Femur (tissue), 1 donor: Measurements from ENCODE around the gene INTS4.
A peak's percentile ranks its signal among the peaks of the same experiment; 100 is the strongest.
"Not testable (repeated sequence)": the region's sequence is repeated elsewhere in the genome, so short reads cannot be mapped to it uniquely, and the experiment has no call there.

Experiments
- DNase-seq: peaks from one replicate; pipeline ENCODE4 v3.0.0-alpha.2; 2017

The INTS4 gene

GRCh38 chr11:77994434-77995362 lies at the start of gene INTS4:
TSS of gene INTS4 (minus strand) at chr11:77994668. CDS start at chr11:77994643, 25 bp downstream.
- peak; percentile 100 for DNase-seq

- DNase-seq: no peak
These were observed 47.5 kb upstream of the INTS4 start for GRCh38 chr11:78041843-78042440.

- not testable (repeated sequence) for DNase-seq
These were observed 46.9 kb upstream of the INTS4 start for GRCh38 chr11:78041380-78041719.

- no peak for DNase-seq
These were observed 46.4 kb upstream of the INTS4 start for GRCh38 chr11:78040691-78041379.

- peak; percentile 78 for DNase-seq
These were observed 45.6 kb upstream of the INTS4 start for GRCh38 chr11:78039919-78040671.

DNA sequence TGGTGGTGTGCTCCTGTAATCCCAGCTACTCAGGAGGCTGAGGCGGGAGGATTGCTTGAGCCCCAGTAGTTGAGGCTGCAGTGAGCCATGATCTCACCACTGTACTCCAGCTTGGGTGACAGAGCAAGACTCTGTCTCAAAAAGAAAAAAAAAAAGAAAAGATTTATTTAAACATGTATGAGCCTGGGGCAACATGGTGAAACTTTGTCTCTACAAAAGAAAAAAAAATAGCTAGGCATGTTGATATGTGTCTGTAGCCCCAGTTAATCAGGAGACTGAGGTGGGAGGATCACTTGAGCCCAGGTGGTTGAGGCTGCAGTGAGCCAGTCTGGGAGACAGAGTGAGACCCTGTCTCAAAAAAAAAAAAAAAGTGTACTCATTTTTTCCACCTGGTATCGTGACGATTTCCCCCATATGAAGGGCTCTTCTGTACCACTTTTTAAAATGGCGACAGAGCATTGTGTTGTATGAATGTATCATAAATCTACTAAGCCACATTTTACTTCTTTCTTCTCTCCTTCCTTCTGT lies 45.0 kb upstream of the INTS4 start:
- DNase-seq: no peak

GRCh38 chr11:78038697-78039313 lies 44.3 kb upstream of the INTS4 start:
- no peak for DNase-seq

- no peak for DNase-seq
These were observed 43.6 kb upstream of the INTS4 start for GRCh38 chr11:78037825-78038620.

DNA sequence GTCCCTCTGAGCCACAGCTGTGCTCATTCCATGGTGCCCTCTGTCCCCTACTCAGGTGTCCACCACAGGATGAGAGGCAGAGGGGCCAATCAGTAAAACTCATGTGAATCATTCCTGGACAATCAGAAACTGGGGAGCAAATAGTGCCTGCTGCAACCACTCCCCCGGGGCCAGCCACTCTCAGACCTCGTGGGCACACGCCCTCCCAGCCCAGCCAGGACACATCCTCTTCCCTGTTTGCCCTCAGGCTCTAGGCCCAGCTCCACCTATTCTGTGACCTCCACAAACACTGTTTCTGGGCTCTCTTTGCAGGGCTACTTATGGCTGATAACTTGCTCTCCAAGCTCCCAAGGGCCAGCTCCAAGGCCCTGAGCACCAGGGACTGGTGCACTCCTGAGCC lies 42.6 kb upstream of the INTS4 start:
- DNase-seq: no peak

GRCh38 chr11:78036313-78036712 lies 41.8 kb upstream of the INTS4 start:
- no peak for DNase-seq

GRCh38 chr11:78034623-78035022 lies 40.2 kb upstream of the INTS4 start:
- no peak for DNase-seq

GRCh38 chr11:78033040-78033439 lies 38.6 kb upstream of the INTS4 start:
- no peak for DNase-seq

DNA sequence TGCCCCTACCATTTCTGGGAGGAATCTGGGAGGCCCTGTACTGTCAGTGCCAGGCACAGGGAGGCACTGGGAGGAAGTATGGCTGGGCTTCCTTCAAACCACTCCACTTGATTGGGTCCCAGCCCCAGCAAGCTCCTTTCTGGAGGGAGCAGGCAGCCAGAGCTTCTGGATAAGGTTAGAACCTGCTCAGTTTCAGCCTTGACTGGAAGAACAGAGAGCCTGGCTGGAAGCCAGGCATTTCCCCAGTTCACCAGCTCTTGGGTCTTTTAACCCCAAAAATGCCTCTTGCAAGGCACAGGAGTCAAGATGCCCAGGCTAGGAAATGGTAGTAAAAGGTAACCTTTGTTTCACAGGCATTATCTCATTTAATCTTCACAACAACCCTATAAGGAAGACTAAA lies 37.6 kb upstream of the INTS4 start:
- DNase-seq: no peak

DNA sequence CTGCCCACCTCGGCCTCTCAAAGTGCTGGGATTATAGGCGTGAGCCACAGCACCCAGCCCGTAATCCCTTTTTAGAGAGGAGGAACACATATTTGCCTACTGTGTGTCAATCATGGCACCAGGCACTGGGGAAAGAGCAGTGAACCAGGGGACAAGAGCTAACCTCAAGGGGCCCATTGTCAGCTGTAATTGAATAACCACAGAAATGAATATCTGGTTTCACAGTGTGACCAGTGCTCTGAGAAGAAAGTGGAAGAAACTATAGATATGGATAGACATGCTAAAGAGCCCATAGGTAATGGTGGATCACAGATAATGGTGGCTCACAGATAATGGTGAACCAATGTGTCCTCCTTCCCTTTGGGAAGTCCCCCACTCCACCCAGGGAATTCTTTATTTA lies 37.2 kb upstream of the INTS4 start:
- no peak for DNase-seq

DNA sequence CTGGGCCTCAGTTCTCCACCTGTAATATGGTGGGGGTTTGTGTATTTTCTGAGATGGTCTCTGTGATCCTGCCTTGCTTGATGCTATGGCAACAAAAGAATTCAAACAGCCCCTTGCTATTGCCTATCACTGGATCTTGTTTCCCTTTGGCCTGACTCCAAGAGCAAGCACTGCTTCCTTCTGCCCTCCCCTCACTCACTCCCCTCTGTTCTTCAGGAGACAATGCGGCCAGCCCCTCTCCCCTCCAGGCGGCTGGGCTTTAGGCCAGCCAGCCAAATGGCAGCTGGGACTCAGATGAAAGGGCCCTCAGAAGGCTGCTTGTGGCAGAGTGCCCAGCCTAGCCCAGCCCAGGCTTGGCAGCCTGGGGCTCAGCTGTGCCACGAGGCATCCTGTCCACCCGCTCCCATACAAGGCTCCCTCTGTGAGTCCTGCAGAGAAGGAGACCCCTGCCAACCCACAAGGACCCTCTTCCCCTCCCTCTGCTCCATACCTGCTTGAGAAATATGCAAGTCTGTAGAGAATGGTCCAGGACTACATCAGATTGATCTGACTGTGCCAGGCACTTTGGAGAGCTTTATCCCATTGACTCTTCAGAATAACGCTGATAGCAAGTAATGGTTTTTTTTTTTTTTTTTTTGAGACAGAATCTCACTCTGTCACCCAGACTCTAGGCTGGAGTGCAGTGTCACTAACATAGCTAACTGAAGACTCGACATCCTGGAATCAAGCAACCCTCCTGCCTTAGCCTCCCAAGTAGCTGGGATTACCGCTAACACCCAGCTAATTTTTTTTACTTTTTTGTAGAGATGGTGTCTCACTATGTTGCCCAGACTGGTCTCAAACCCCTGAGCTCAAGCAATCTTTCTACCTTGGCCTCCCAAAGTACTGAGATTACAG lies 36.2 kb upstream of the INTS4 start:
- DNase-seq: peak; percentile 91

- not testable (repeated sequence) for DNase-seq
These were observed 34.0 kb upstream of the INTS4 start for GRCh38 chr11:78028423-78028822.

DNA sequence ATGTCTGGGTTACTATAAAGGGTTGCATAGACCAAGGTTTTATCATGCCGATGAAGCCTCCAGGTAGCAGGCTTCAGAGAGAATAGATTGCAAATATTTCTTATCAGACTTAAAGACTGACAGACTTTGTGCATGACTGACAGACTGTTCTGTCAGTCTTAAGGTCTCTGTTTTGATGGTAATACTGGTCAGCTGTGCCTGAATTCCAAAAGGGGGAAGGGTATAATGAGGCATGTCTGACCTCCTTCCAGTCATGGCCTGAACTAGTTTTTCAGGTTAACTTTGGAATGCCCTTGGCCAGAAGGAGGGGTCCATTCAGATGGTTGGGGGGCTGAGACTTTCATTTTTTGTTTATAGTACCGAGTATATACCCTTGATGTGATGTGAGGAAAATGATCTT lies 33.3 kb upstream of the INTS4 start:
- DNase-seq: no peak

GRCh38 chr11:78025378-78025777 lies 30.9 kb upstream of the INTS4 start:
- no peak for DNase-seq

GRCh38 chr11:78023426-78023825 lies 29.0 kb upstream of the INTS4 start:
- DNase-seq: no peak
